Measurements from ENCODE around the gene ACADM.

The ACADM gene

DNA sequence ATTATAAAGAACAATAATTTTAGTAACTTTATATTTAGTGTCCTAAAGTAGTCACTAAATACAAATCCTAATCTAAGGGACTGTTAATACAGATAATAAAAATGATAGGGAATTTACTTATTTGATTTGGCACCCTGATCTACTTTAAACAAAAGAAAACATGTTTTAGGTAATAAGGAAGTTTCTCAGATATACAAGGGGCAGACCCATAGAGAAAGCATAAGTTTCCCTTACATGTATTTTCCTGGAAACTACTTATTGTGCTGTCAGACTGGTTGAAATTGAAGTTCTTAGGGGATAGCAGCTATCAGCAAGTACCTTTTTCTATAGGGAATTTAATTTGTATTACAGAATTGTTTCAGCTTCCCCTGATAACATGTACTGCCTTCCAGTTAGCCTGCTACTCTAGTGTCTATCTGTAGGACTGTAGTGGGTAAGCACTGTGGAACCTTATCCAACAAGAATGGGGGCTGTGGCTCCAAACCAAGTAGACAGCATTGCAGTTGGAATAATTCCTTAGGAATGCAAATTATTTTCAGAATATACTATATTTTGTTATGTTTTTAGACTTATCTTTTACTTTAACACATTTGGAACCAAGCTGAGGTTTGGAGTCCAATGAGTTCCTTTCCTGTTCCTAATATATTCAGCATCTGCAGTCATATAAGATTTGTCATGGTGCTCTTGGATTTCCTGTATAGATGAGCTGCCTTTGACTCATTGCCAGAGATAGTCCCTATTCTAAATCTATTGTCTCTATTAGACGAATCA lies 86.9 kb downstream of the ACADM start:
- H3K4me3 ChIP-seq (replicated peaks in 1 of 2; ENCODE audit: low read depth in 2 of 2, low read length in 2 of 2): no peak overlapping the region
- peak; percentile 42 to 57 for DNase-seq (ENCODE audit: low read depth in 2 of 2)
- TF ChIP-seq, protein P1, sequence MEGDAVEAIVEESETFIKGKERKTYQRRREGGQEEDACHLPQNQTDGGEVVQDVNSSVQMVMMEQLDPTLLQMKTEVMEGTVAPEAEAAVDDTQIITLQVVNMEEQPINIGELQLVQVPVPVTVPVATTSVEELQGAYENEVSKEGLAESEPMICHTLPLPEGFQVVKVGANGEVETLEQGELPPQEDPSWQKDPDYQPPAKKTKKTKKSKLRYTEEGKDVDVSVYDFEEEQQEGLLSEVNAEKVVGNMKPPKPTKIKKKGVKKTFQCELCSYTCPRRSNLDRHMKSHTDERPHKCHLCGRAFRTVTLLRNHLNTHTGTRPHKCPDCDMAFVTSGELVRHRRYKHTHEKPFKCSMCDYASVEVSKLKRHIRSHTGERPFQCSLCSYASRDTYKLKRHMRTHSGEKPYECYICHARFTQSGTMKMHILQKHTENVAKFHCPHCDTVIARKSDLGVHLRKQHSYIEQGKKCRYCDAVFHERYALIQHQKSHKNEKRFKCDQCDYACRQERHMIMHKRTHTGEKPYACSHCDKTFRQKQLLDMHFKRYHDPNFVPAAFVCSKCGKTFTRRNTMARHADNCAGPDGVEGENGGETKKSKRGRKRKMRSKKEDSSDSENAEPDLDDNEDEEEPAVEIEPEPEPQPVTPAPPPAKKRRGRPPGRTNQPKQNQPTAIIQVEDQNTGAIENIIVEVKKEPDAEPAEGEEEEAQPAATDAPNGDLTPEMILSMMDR (IDR thresholded peaks at IDR 0.05; ENCODE audit: low read depth, low read length): no peak

DNA sequence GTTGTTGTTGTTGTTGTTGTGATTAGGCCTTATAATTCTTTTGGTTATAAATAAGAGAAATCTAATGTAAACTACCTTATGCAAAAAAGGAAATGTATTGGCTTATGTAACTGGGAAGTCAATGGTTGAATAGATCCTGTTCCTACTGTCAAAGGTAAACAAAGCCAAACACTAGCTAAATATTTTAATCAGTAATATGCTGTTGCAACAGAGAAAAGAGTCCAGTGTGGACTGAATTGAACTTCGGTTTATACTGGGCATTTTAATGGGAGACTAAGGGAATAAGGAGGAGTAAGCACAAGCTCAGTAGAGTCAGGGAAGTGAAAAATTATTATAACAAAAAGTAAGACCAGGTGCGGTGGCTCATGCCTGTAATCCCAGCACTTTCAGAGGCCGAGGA lies 87.6 kb downstream of the ACADM start:
- no peak overlapping the region for H3K4me3 ChIP-seq (replicated peaks in 1 of 2; ENCODE audit: low read depth in 2 of 2, low read length in 2 of 2)
- DNase-seq (ENCODE audit: low read depth in 2 of 2): no peak
- TF ChIP-seq, protein P1 (IDR thresholded peaks at IDR 0.05; ENCODE audit: low read depth, low read length): no peak

Data from cardiac fibroblast (primary cell).